ENCODE data around the gene NOL4L.
"Not testable (repeated sequence)": the region's sequence is repeated elsewhere in the genome, so short reads cannot be mapped to it uniquely, and the experiment has no call there.

NOL4L gene

GRCh38 chr20:32594204-32594603 lies 9.1 kb upstream of the NOL4L start:
- Histone ChIP-seq H3K4me1 (ENCODE audit: insufficient read depth, low read length) (no peaks in the 10 kb centered on the region), H3K9ac (ENCODE audit: low read depth, low read length) (no peak overlapping the region), H3K27me3 (ENCODE audit: insufficient read depth, low read length) (no peaks in the 10 kb centered on the region), H3K4me3 (ENCODE audit: low read length) (no peak overlapping the region), H3K36me3 (ENCODE audit: insufficient read depth, low read length) (no peaks in the 10 kb centered on the region), H3K9me3 (ENCODE audit: insufficient read depth, low read depth, low read length) (no peaks in the 10 kb centered on the region), H3K27ac (ENCODE audit: low read depth, low read length) (no peak overlapping the region)
- WGBS = 91% methylated on average over 5 of the region's 5 CpGs

DNA sequence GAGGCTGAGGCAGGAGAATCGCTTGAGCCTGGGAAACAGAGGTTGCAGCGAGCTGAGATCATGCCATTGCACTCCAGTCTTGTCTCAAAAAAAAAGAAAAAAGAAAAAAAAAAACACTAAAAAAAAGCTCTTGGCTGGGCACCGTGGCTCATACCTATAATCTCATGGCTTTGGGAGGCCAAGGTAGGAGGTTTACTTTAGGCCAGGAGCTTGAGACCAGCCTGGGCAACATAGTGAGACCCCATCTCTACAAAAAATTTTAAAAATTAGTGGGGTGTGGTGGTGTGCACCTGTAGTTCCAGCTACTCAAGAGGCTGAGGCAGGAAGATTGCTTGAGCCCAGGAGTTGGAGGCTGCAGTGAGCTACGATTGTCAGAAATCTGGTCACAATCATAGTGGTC lies 7.5 kb upstream of the NOL4L start:
- H3K4me3 ChIP-seq (ENCODE audit: low read length); H3K9ac ChIP-seq (ENCODE audit: low read depth, low read length); H3K36me3 ChIP-seq (ENCODE audit: insufficient read depth, low read length); H3K9me3 ChIP-seq (ENCODE audit: insufficient read depth, low read depth, low read length); H3K4me1 ChIP-seq (ENCODE audit: insufficient read depth, low read length); H3K27ac ChIP-seq (ENCODE audit: low read depth, low read length); H3K27me3 ChIP-seq (ENCODE audit: insufficient read depth, low read length): not testable (repeated sequence)
- 98% methylated on average over 4 of the region's 4 CpGs for WGBS

- peaks cover 15% of the 10 kb centered on the region for H3K27me3 ChIP-seq (ENCODE audit: insufficient read depth, low read length)
- no peaks in the 10 kb centered on the region for H3K36me3 ChIP-seq (ENCODE audit: insufficient read depth, low read length)
- 93% methylated on average over 3 of the region's 3 CpGs for WGBS
- no peak overlapping the region for H3K4me3 ChIP-seq (ENCODE audit: low read length)
- no peaks in the 10 kb centered on the region for H3K9me3 ChIP-seq (ENCODE audit: insufficient read depth, low read depth, low read length)
- no peak overlapping the region for H3K9ac ChIP-seq (ENCODE audit: low read depth, low read length)
- H3K27ac ChIP-seq (ENCODE audit: low read depth, low read length) = no peak overlapping the region
- H3K4me1 ChIP-seq (ENCODE audit: insufficient read depth, low read length) = no peaks in the 10 kb centered on the region
These were observed 6.9 kb upstream of the NOL4L start for GRCh38 chr20:32592022-32592421.

DNA sequence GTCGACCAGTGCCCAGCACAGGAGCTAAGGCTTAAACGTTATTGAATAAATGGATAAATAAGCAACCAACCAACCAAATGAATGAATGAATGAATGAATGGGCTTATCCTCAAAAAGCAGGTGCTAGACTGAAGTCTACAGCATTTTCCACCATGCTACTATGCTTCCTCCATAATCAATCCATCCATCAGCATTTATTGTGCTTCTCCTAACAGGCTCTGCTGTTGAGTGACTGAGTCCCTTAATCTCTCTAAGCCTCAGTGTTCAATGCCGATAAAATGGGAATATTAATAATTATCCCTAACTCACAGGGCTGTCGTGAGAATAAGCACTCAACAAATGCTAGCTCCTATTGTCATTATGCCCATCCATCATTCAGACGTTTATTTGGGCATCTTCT lies 4.6 kb upstream of the NOL4L start:
- Histone ChIP-seq H3K27ac (ENCODE audit: low read depth, low read length) (no peak overlapping the region), H3K9ac (ENCODE audit: low read depth, low read length) (no peak overlapping the region), H3K4me1 (ENCODE audit: insufficient read depth, low read length) (no peaks in the 10 kb centered on the region), H3K4me3 (ENCODE audit: low read length) (no peak overlapping the region), H3K27me3 (ENCODE audit: insufficient read depth, low read length) (peaks cover 34% of the 10 kb centered on the region), H3K36me3 (ENCODE audit: insufficient read depth, low read length) (no peaks in the 10 kb centered on the region), H3K9me3 (ENCODE audit: insufficient read depth, low read depth, low read length) (no peaks in the 10 kb centered on the region)
- WGBS = 85% methylated on average over 4 of the region's 5 CpGs

DNA sequence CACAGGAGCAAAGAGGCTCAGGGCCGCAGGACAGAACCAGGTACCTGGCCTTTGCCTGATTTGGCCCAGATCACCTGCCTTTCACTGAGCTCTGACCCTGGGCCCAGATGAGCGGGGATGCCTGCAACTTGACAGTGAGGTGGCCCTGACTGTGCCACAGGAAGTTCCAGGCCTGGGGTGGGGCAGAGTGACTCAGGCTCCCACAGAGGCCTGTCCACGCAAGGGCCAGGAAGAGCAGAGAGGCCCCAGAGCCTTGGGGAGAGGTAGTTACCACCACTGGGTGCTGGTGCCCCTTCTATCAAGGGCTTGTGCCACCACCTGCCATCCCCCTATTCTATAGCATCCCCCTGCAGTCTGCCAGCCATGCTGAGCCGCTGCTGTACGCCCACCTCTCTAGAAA lies 4.1 kb upstream of the NOL4L start:
- Histone ChIP-seq H3K9ac (ENCODE audit: low read depth, low read length) (no peak overlapping the region), H3K9me3 (ENCODE audit: insufficient read depth, low read depth, low read length) (no peaks in the 10 kb centered on the region), H3K4me1 (ENCODE audit: insufficient read depth, low read length) (no peaks in the 10 kb centered on the region), H3K4me3 (ENCODE audit: low read length) (no peak overlapping the region), H3K36me3 (ENCODE audit: insufficient read depth, low read length) (no peaks in the 10 kb centered on the region), H3K27ac (ENCODE audit: low read depth, low read length) (no peak overlapping the region), H3K27me3 (ENCODE audit: insufficient read depth, low read length) (peaks cover 37% of the 10 kb centered on the region)
- WGBS = 86% methylated on average over 5 of the region's 5 CpGs

DNA sequence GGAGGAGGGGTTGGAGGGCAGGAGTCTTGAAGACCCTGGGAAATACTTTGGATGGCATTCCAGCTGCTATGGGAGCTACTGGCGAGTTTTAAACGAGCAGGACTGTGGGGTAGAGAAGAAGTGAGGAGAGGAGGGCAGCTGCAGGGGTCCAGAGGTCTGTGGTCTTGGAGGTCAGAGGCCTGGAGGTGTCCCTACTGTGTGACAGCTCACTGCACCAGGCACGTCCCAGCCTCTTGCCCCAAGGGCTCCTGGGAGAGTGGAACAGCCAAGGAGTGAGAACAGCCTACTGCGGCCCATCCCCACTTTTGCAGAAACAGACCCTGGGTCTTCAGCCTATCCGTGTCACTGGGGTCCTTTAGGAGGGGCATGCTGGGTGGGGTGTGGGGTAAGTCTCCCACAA lies 2.9 kb upstream of the NOL4L start:
- Histone ChIP-seq H3K9ac (ENCODE audit: low read depth, low read length) (no peak overlapping the region), H3K4me3 (ENCODE audit: low read length) (no peak overlapping the region), H3K27ac (ENCODE audit: low read depth, low read length) (no peak overlapping the region), H3K4me1 (ENCODE audit: insufficient read depth, low read length) (no peaks in the 10 kb centered on the region), H3K27me3 (ENCODE audit: insufficient read depth, low read length) (peaks cover 37% of the 10 kb centered on the region), H3K9me3 (ENCODE audit: insufficient read depth, low read depth, low read length) (no peaks in the 10 kb centered on the region), H3K36me3 (ENCODE audit: insufficient read depth, low read length) (no peaks in the 10 kb centered on the region)
- 69% methylated on average over 5 of the region's 5 CpGs for WGBS

GRCh38 chr20:32586291-32586690 lies 1.2 kb upstream of the NOL4L start:
- WGBS = 71% methylated on average over 8 of the region's 8 CpGs
- H3K27me3 ChIP-seq (ENCODE audit: insufficient read depth, low read length) = peaks cover 51% of the 10 kb centered on the region

GRCh38 chr20:32585586-32586127 lies 524 bp upstream of the NOL4L start:
- H3K4me3 ChIP-seq (ENCODE audit: low read length) = peak overlapping the region; percentile 41
- H3K9ac ChIP-seq (ENCODE audit: low read depth, low read length) = no peak overlapping the region
- no peak overlapping the region for H3K27ac ChIP-seq (ENCODE audit: low read depth, low read length)
- 5% methylated on average over 32 of the region's 32 CpGs for WGBS
- no peaks in the 10 kb centered on the region for H3K9me3 ChIP-seq (ENCODE audit: insufficient read depth, low read depth, low read length)
- H3K36me3 ChIP-seq (ENCODE audit: insufficient read depth, low read length) = no peaks in the 10 kb centered on the region
- H3K4me1 ChIP-seq (ENCODE audit: insufficient read depth, low read length) = peaks cover 10% of the 10 kb centered on the region
- H3K27me3 ChIP-seq (ENCODE audit: insufficient read depth, low read length) = peaks cover 51% of the 10 kb centered on the region

More at GRCh38 chr20:32586291-32586690, 1.2 kb upstream of the NOL4L start:
- Histone ChIP-seq H3K36me3 (ENCODE audit: insufficient read depth, low read length) (no peaks in the 10 kb centered on the region), H3K27ac (ENCODE audit: low read depth, low read length) (no peak overlapping the region), H3K9me3 (ENCODE audit: insufficient read depth, low read depth, low read length) (no peaks in the 10 kb centered on the region), H3K4me1 (ENCODE audit: insufficient read depth, low read length) (peaks cover 8% of the 10 kb centered on the region), H3K4me3 (ENCODE audit: low read length) (no peak overlapping the region), H3K9ac (ENCODE audit: low read depth, low read length) (no peak overlapping the region)

- H3K27ac ChIP-seq (ENCODE audit: low read depth, low read length) = no peak overlapping the region
- under 1% methylated on average over 36 of the region's 52 CpGs for WGBS
- no peak overlapping the region for H3K9ac ChIP-seq (ENCODE audit: low read depth, low read length)
- H3K4me3 ChIP-seq (ENCODE audit: low read length) = peak overlapping the region; percentile 64; the same call in 1 of the 2 replicates
- H3K36me3 ChIP-seq (ENCODE audit: insufficient read depth, low read length) = no peaks in the 10 kb centered on the region
- peaks cover 51% of the 10 kb centered on the region for H3K27me3 ChIP-seq (ENCODE audit: insufficient read depth, low read length)
- H3K4me1 ChIP-seq (ENCODE audit: insufficient read depth, low read length) = peaks cover 10% of the 10 kb centered on the region
- no peaks in the 10 kb centered on the region for H3K9me3 ChIP-seq (ENCODE audit: insufficient read depth, low read depth, low read length)
These were observed 1.5 kb downstream of the NOL4L start for GRCh38 chr20:32583581-32584070.

GRCh38 chr20:32582659-32583580 lies 2.2 kb downstream of the NOL4L start:
- H3K9me3 ChIP-seq (ENCODE audit: insufficient read depth, low read depth, low read length) = no peaks in the 10 kb centered on the region
- H3K9ac ChIP-seq (ENCODE audit: low read depth, low read length) = peak overlapping the region; percentile 64; the same call in 1 of the 2 replicates

GRCh38 chr20:32581839-32582658 lies 3.1 kb downstream of the NOL4L start:
- Histone ChIP-seq H3K9ac (ENCODE audit: low read depth, low read length) (no peak overlapping the region), H3K9me3 (ENCODE audit: insufficient read depth, low read depth, low read length) (no peaks in the 10 kb centered on the region), H3K4me1 (ENCODE audit: insufficient read depth, low read length) (peaks cover 10% of the 10 kb centered on the region), H3K36me3 (ENCODE audit: insufficient read depth, low read length) (no peaks in the 10 kb centered on the region), H3K4me3 (ENCODE audit: low read length) (peak overlapping the region; percentile 64; the same call in 1 of the 2 replicates), H3K27me3 (ENCODE audit: insufficient read depth, low read length) (peaks cover 37% of the 10 kb centered on the region), H3K27ac (ENCODE audit: low read depth, low read length) (no peak overlapping the region)
- 57% methylated on average over 19 of the region's 20 CpGs for WGBS

More at GRCh38 chr20:32582659-32583580, 2.2 kb downstream of the NOL4L start:
- Histone ChIP-seq H3K4me1 (ENCODE audit: insufficient read depth, low read length) (peaks cover 10% of the 10 kb centered on the region), H3K4me3 (ENCODE audit: low read length) (peak overlapping the region; percentile 64), H3K36me3 (ENCODE audit: insufficient read depth, low read length) (no peaks in the 10 kb centered on the region), H3K27ac (ENCODE audit: low read depth, low read length) (no peak overlapping the region; the same call in 1 of the 2 replicates), H3K27me3 (ENCODE audit: insufficient read depth, low read length) (peaks cover 46% of the 10 kb centered on the region)
- WGBS = 1% methylated on average over 63 of the region's 91 CpGs

Data from HUES64 (cell line).